B cell (primary cell): ENCODE results near the gene PSMF1. TPM values are rescaled to one million over a fixed set of nuclear protein-coding genes. Genes with fewer than 3 reads are reported as not detected.

Experiments
- ATAC-seq: fragments of 200-7000 bp; cut with Tn5 transposase; one replicate; pipeline ENCODE4 v1.10.0; 2021; ENCODE audit warnings: low read depth, mild to moderate bottlenecking, moderate number of reproducible peaks, moderate library complexity
- CTCF ChIA-PET: fragments of 350-600 bp; sonication (Branson Sonifier 250); formaldehyde crosslinking; loops from one replicate; lab custom pipeline; 2021; ENCODE audit warnings: antibody characterized with exemption, inconsistent platforms; lab: Charles Lee
- POLR2A ChIA-PET: fragments of 350-600 bp; sonication (Branson Sonifier 250); formaldehyde crosslinking; loops from one replicate; lab custom pipeline; 2021; ENCODE audit warnings: antibody characterized with exemption; lab: Charles Lee
- DNase-seq: peaks from one replicate; pipeline ENCODE4 v3.0.0; 2013
- H2AFZ ChIP-seq: 2 replicates; pipeline ENCODE4 v1.6.1; 2012; ENCODE audit warnings: mild to moderate bottlenecking, low read depth, low read length; ENCODE audit not compliant: insufficient read depth, poor library complexity, severe bottlenecking
- H3K27ac ChIP-seq, 2 donors: 1 replicate in 1 of 2; 2 replicates in 1 of 2; pipeline ENCODE4 v1.5.1; 2012 to 2013; ENCODE audit warnings: low read length in 2 of 2, mild to moderate bottlenecking in 2 of 2, moderate library complexity in 1 of 2
- H3K27me3 ChIP-seq, 4 experiments: fragments of 200-600 bp in 1 of 4; sonication (generic) in 1 of 4; replicated peaks in 1 of 4; 1 replicate in 2 of 4; 2 replicates in 2 of 4; pipeline versions ENCODE4 v1.6.1 to v1.7.0; 2013 to 2016; ENCODE audit warnings: low read length in 3 of 4, mild to moderate bottlenecking in 2 of 4, mixed read lengths in 1 of 4, moderate library complexity in 1 of 4; ENCODE audit not compliant: insufficient read depth in 4 of 4, control insufficient read depth in 3 of 4; ENCODE audit errors: control extremely low read depth in 1 of 4
- H3K36me3 ChIP-seq, 2 experiments: replicated peaks in 1 of 2; 1 replicate in 1 of 2; 2 replicates in 1 of 2; pipeline versions ENCODE4 v1.6.1 to v1.7.1; 2013; ENCODE audit warnings: low read length in 1 of 2; ENCODE audit not compliant: insufficient read depth in 2 of 2, control insufficient read depth in 1 of 2; ENCODE audit errors: control extremely low read depth in 1 of 2, extremely low read depth in 1 of 2
- H3K4me1 ChIP-seq, 2 donors: fragments of 200-600 bp in 1 of 2; sonication (generic) in 1 of 2; 1 replicate in 1 of 2; 2 replicates in 1 of 2; pipeline versions ENCODE4 v1.5.1 to v1.6.1; 2013 to 2017; ENCODE audit warnings: low read length in 2 of 2; ENCODE audit not compliant: control insufficient read depth in 2 of 2, insufficient read depth in 2 of 2
- H3K4me2 ChIP-seq: replicated peaks from 2 replicates; pipeline ENCODE3; 2012; ENCODE audit warnings: mild to moderate bottlenecking, low read depth, low read length; ENCODE audit not compliant: poor library complexity, severe bottlenecking
- H3K4me3 ChIP-seq, 5 experiments: fragments of 200-600 bp in 1 of 5; sonication (generic) in 1 of 5; 1 replicate in 3 of 5; 2 replicates in 2 of 5; pipeline versions ENCODE4 v1.5.1 to v1.7.0; 2011 to 2016; ENCODE audit warnings: low read length in 4 of 5, mild to moderate bottlenecking in 4 of 5, low read depth in 2 of 5, control low read depth in 1 of 5, moderate library complexity in 1 of 5; ENCODE audit not compliant: insufficient read depth in 1 of 5; ENCODE audit errors: control extremely low read depth in 1 of 5, extremely low read depth in 1 of 5
- H3K79me2 ChIP-seq: fragments of 200-600 bp; sonication (generic); one replicate; pipeline ENCODE4 v1.6.0; 2016; ENCODE audit warnings: low read length; ENCODE audit not compliant: control insufficient read depth, insufficient read depth
- H3K9ac ChIP-seq: fragments of 200-600 bp; sonication (generic); 2 replicates; pipeline ENCODE4 v1.6.1; 2017; ENCODE audit warnings: mild to moderate bottlenecking, low read length, moderate library complexity
- H3K9me3 ChIP-seq, 3 donors: one replicate each; pipeline versions ENCODE4 v1.6.1 to v1.7.1; 2013; ENCODE audit warnings: low read length in 2 of 3; ENCODE audit not compliant: control insufficient read depth in 2 of 3, insufficient read depth in 1 of 3; ENCODE audit errors: control extremely low read depth in 1 of 3
- H4K20me1 ChIP-seq: 2 replicates; pipeline ENCODE4 v1.6.0; 2012; ENCODE audit warnings: mild to moderate bottlenecking, low read length; ENCODE audit not compliant: insufficient read depth, control insufficient read depth, poor library complexity, severe bottlenecking
- H3K27ac Mint-ChIP-seq: one replicate; pipeline ENCODE4 v1.8.0; 2021; ENCODE audit warnings: mixed read lengths
- H3K27me3 Mint-ChIP-seq: one replicate; pipeline ENCODE4 v1.8.0; 2021; ENCODE audit warnings: mixed read lengths
- H3K4me1 Mint-ChIP-seq: one replicate; pipeline ENCODE4 v1.8.0; 2021; ENCODE audit warnings: mixed read lengths
- H3K4me3 Mint-ChIP-seq: one replicate; pipeline ENCODE4 v1.8.0; 2021; ENCODE audit warnings: mixed read lengths
- H3K9me3 Mint-ChIP-seq: one replicate; pipeline ENCODE4 v1.8.0; 2022; ENCODE audit warnings: mixed read lengths; ENCODE audit not compliant: insufficient read depth
- EZH2 ChIP-seq: IDR thresholded peaks from 2 replicates; pipeline ENCODE4 v1.6.1; 2012; ENCODE audit warnings: borderline replicate concordance, low read depth, mild to moderate bottlenecking, moderate library complexity, low read length; ENCODE audit not compliant: insufficient read depth, poor library complexity, severe bottlenecking
- WGBS: methylation state at CpG from one replicate; pipeline ENCODE4 v1.1.5; 2013; ENCODE audit warnings: missing lambda C conversion rate; ENCODE audit not compliant: insufficient coverage; 5-methylcytosine and 5-hydroxymethylcytosine counted together
- intact Hi-C: fragments of 100-400 bp; cut with micrococcal nuclease; formaldehyde crosslinking; loops from one replicate; pipeline ENCODE4 v1.10.0; 2022
- polyA plus RNA-seq: library from polyadenylated mRNA; depleted of rRNA; stranded (reverse); fragments of >200 nt; gene quantifications from 2 replicates; pipeline ENCODE4 v1.2.3, GENCODE V29; 2012
- total RNA-seq, 2 donors: library from RNA; stranded (reverse); fragments of 120-200 nt in 1 of 2; gene quantifications; 1 replicate in 1 of 2; 2 replicates in 1 of 2; pipeline versions ENCODE4 v1.2.3 to v1.2.4, GENCODE V29; 2013 to 2022
- TF ChIP-seq, protein P1 (sequence below): fragments of 200-600 bp; IDR thresholded peaks from one replicate; pipeline ENCODE4 v1.8.0; 2022; ENCODE audit warnings: antibody characterized with exemption, mild to moderate bottlenecking

PSMF1 gene
- total and polyA plus RNA-seq, 2 donors (not counting 1 experiment from before 2014, with no cell fraction given) = 113 to 132 TPM

DNA sequence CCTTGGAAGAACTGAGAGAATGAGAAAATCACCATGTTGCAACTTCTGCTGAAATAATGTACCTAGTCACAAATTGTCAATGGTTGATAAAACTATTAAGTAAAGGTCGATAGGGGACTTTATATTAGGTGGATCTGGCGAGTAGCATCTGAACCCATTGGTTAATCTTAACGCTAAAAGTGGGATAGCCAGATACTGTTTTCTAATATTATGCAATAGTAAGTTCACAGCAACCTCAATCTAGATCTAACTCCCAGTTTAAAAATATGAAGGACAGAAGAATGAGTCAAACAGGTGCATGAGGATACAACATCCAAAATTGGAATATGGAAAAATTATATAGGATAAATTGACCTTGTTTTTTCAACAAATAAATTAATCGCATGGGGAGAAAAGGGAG, 18.8 kb downstream of the PSMF1 start:
- DNase-seq (no peak), ATAC-seq (no peak)
- TF ChIP-seq, protein P1, sequence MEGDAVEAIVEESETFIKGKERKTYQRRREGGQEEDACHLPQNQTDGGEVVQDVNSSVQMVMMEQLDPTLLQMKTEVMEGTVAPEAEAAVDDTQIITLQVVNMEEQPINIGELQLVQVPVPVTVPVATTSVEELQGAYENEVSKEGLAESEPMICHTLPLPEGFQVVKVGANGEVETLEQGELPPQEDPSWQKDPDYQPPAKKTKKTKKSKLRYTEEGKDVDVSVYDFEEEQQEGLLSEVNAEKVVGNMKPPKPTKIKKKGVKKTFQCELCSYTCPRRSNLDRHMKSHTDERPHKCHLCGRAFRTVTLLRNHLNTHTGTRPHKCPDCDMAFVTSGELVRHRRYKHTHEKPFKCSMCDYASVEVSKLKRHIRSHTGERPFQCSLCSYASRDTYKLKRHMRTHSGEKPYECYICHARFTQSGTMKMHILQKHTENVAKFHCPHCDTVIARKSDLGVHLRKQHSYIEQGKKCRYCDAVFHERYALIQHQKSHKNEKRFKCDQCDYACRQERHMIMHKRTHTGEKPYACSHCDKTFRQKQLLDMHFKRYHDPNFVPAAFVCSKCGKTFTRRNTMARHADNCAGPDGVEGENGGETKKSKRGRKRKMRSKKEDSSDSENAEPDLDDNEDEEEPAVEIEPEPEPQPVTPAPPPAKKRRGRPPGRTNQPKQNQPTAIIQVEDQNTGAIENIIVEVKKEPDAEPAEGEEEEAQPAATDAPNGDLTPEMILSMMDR = no peak
- H3K4me1 ChIP-seq = no peaks in the 10 kb centered on the region
- no peak overlapping the region for H3K4me3 Mint-ChIP-seq
- intact Hi-C loops = no loop called here
- H3K9me3 Mint-ChIP-seq = no peaks in the 10 kb centered on the region
- H3K9me3 ChIP-seq = no peaks in the 10 kb centered on the region
- no peak overlapping the region for H3K27ac Mint-ChIP-seq
- no peak overlapping the region for H3K9ac ChIP-seq
- peaks cover 14 to 63% of the 10 kb centered on the region in 2 experiments for H3K36me3 ChIP-seq
- H2AFZ ChIP-seq = no peak overlapping the region
- H3K4me1 Mint-ChIP-seq = peaks cover 7% of the 10 kb centered on the region
- POLR2A ChIA-PET = no interaction called here
- H4K20me1 ChIP-seq = peaks cover 63% of the 10 kb centered on the region
- H3K4me3 ChIP-seq = no peak overlapping the region
- no peaks in the 10 kb centered on the region for H3K27me3 ChIP-seq
- H3K79me2 ChIP-seq = peaks cover 71% of the 10 kb centered on the region
- CTCF ChIA-PET = interaction anchor here (0.6 kb wide), 1 partner anchor 47 kb away, joined by 3 read pairs; no protein-coding TSS in a partner anchor
- H3K4me2 ChIP-seq = no peak overlapping the region
- H3K27ac ChIP-seq = no peak overlapping the region
- WGBS = no CpG with 5 or more reads among the region's 4 CpGs
- no peaks in the 10 kb centered on the region for H3K27me3 Mint-ChIP-seq

DNA sequence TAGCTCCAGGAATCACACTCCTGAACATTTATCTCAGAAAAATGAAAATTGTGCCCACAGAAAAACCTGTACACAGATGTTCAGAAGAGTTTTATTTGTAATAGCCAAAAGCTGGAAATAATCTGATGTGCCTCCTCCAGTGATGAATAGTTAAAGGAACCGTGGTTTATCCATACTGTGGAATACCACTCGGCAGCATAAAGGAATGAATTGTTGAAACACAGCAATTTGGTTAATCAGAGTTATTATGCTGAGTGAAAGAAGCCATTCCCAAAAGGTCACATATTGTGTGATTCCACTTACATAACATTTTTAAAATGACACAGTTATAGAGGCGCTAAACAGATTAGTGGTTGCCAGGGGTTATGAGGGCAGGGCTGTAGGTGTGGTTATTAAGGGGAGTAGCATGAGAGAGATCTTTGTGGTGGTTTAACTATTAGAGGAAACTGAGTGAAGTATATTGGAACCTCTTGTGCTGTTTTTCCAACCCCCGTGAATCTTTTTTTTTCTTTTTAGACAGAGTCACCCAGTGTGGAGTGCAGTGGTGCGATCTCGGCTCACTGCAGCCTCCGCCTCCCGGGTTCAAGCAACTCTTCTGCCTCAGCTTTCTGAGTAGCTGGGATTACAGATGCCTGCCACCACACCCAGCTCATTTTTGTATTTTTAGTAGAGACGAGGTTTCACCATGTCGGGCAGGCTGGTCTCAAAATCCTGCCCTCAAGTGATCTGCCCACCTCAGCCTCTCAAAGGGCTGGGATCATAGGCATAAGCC, 26.2 kb downstream of the PSMF1 start:
- ChIA-PET POLR2A (no interaction called here), CTCF (no interaction called here)
- DNase-seq = no peak
- no peak overlapping the region for H2AFZ ChIP-seq
- no peaks in the 10 kb centered on the region for H3K27me3 ChIP-seq
- H3K36me3 ChIP-seq = peaks cover 18 to 49% of the 10 kb centered on the region in 2 experiments
- TF ChIP-seq, protein P1 = no peak
- no peak for TF ChIP-seq EZH2
- H3K4me1 Mint-ChIP-seq = peaks cover 3% of the 10 kb centered on the region
- no peaks in the 10 kb centered on the region for H3K9me3 Mint-ChIP-seq
- no peaks in the 10 kb centered on the region for H3K9me3 ChIP-seq
- intact Hi-C loops = no loop called here
- H3K4me1 ChIP-seq = no peaks in the 10 kb centered on the region
- no peak overlapping the region for H3K27ac ChIP-seq
- no peak for ATAC-seq
- H3K4me2 ChIP-seq = no peak overlapping the region
- H3K79me2 ChIP-seq = peaks cover 6% of the 10 kb centered on the region
- 100% methylated on average over 3 of the region's 10 CpGs for WGBS
- no peak overlapping the region for H3K9ac ChIP-seq
- no peak overlapping the region for H3K27ac Mint-ChIP-seq
- H4K20me1 ChIP-seq = peaks cover 52% of the 10 kb centered on the region
- no peak overlapping the region for H3K4me3 Mint-ChIP-seq
- no peaks in the 10 kb centered on the region for H3K27me3 Mint-ChIP-seq
- H3K4me3 ChIP-seq = no peak overlapping the region
